K562 (cell line): ENCODE measurements around the gene SLC8A2. TPM values are rescaled to one million over a fixed set of nuclear protein-coding genes. Genes with fewer than 3 reads are reported as not detected.

Experiments
- FOXM1 ChIP-seq, 2 experiments: fragments of 450-650 bp in 1 of 2; sonication (generic) in 1 of 2; formaldehyde crosslinking in 1 of 2; IDR thresholded peaks; 2 replicates each; pipeline versions ENCODE4 v1.6.1 to v1.9.0; 2017 to 2022; ENCODE audit warnings: low read depth in 2 of 2, mild to moderate bottlenecking in 2 of 2, missing genetic modification reagents in 1 of 2, moderate library complexity in 1 of 2
- HDAC1 ChIP-seq, 2 experiments: fragments of 450-650 bp; IDR thresholded peaks; 2 replicates each; pipeline ENCODE4 v1.6.1; 2016 to 2017; ENCODE audit warnings: inconsistent platforms in 1 of 2, mild to moderate bottlenecking in 1 of 2, moderate library complexity in 1 of 2
- KDM1A ChIP-seq, 2 experiments: fragments of 450-650 bp; IDR thresholded peaks; 2 replicates each; pipeline ENCODE4 v1.6.1; 2016; ENCODE audit warnings: mild to moderate bottlenecking in 2 of 2
- polyA plus RNA-seq, 8 experiments: library from polyadenylated mRNA; depleted of rRNA in 4 of 8; stranded (reverse) in 5 of 8; unstranded in 3 of 8; fragments of >200 nt; fragmentation: Nextera tagmentation in 2 of 8; fragmentation: Illumina TruSeq in 1 of 8; extraction: Ambion mirVana in 2 of 8; extraction: Trizol in 1 of 8; gene quantifications; 2 replicates each; pipeline versions ENCODE4 v1.2.1 to v1.2.3, GENCODE V29; 2011 to 2014; ENCODE audit warnings: inconsistent platforms in 1 of 8, missing spikeins in 1 of 8
- total RNA-seq, 7 experiments: library from RNA; depleted of rRNA in 6 of 7; stranded (reverse); fragments of >200 nt in 6 of 7; fragmentation: Illumina TruSeq in 2 of 7; extraction: Trizol in 2 of 7; gene quantifications; 2 replicates each; pipeline versions ENCODE4 v1.2.1 to v1.2.3, GENCODE V29; 2011 to 2021; ENCODE audit warnings: low replicate concordance in 1 of 7
- TF ChIP-seq, protein P1 (sequence below), 2 experiments: fragments of 200-800 bp in 1 of 2; sonication (Bioruptor generic) in 1 of 2; sonication (generic) in 1 of 2; formaldehyde crosslinking in 1 of 2; IDR thresholded peaks in 1 of 2; conservative IDR thresholded peaks in 1 of 2; 2 replicates each; pipeline versions ENCODE4 v1.5.0 to v1.6.1; 2016 to 2020; ENCODE audit warnings: missing compliant biosample characterization in 1 of 2, missing genetic modification characterization in 1 of 2, missing genetic modification reagents in 1 of 2
- TF ChIP-seq, protein P2 (sequence below): fragments of 450-650 bp; IDR thresholded peaks from 2 replicates; pipeline ENCODE4 v1.6.1; 2016

Gene SLC8A2
- total and polyA plus RNA-seq, 9 of the 15 experiments (the other 6 are each of a cell fraction or from before 2014, with no cell fraction given): 0.07 to 0.66 (median 0.24) TPM; not detected in 3

DNA sequence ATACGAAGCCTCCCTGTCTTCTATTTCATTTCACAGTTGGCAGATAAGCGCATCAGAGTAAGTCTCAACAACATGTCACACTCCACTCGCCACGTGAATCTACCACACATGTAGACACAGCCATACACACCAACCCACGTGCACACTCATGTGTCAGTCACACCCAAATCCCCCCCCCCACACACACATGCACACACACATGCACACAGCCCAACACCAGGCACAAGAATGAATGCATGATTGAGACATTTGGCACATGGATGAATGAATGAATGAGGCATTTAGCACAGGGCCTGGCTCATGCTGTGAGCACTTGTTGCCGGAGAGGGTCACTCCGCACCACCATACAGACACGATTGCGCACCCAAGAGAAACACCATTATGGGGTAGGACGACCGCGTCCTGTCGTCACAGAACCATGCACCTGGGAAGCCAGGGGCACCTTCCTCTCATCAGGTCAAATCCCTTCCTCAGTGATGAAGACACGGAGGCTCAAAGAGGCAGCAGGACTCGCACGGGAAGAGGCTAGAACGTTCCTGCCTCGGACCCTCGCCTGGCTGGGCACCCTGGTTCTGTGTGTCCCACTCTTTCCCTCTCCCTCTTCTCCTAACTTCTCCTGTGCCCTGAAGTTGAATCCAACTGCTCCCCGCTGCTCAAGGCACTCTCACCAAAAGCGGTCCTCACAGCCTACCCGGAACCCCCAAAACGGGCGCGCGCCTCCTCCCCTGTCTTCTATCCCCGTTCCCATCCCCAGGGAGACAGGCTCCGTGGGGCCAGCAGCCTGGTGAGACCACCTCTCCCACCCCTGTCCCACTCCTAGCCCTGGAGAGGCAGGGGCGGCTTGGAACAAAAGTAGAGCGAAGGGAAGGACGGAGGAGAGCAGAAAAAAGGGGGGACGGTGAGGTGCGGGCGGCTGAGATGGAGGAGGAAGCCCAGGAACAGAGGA, 53.7 kb downstream of the SLC8A2 start (continued):
- TF ChIP-seq, protein P1, sequence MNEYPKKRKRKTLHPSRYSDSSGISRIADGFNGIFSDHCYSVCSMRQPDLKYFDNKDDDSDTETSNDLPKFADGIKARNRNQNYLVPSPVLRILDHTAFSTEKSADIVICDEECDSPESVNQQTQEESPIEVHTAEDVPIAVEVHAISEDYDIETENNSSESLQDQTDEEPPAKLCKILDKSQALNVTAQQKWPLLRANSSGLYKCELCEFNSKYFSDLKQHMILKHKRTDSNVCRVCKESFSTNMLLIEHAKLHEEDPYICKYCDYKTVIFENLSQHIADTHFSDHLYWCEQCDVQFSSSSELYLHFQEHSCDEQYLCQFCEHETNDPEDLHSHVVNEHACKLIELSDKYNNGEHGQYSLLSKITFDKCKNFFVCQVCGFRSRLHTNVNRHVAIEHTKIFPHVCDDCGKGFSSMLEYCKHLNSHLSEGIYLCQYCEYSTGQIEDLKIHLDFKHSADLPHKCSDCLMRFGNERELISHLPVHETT (CRISPR knock-in tag; conservative IDR thresholded peaks at IDR 0.05 in 1 of 2, IDR thresholded peaks at IDR 0.05 in 1 of 2): 0 out of 4 replicates have a peak, but pooled peaks of 1 of the 2 experiments have one; percentile 9
- peak in 1 of 2 experiments; percentile 65; a peak in 2 of 4 replicates for TF ChIP-seq KDM1A (IDR thresholded peaks at IDR 0.05)
- TF ChIP-seq, protein P2, sequence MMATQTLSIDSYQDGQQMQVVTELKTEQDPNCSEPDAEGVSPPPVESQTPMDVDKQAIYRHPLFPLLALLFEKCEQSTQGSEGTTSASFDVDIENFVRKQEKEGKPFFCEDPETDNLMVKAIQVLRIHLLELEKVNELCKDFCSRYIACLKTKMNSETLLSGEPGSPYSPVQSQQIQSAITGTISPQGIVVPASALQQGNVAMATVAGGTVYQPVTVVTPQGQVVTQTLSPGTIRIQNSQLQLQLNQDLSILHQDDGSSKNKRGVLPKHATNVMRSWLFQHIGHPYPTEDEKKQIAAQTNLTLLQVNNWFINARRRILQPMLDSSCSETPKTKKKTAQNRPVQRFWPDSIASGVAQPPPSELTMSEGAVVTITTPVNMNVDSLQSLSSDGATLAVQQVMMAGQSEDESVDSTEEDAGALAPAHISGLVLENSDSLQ: peak; percentile 39; the same call in 1 of the 2 replicates
- peak in 1 of 2 experiments; percentile 61; a peak in 1 of 4 replicates for TF ChIP-seq HDAC1 (IDR thresholded peaks at IDR 0.05)
- no peak for TF ChIP-seq FOXM1 (IDR thresholded peaks at IDR 0.05; ENCODE audit: low read depth)
- no peak for TF ChIP-seq FOXM1 (CRISPR knock-in tag; IDR thresholded peaks at IDR 0.05; ENCODE audit: low read depth)
